Measurements from ENCODE around the gene RXFP4. TPM values are rescaled to one million over a fixed set of nuclear protein-coding genes. Genes with fewer than 3 reads are reported as not detected.

Gene RXFP4
- total and polyA plus RNA-seq, 4 donors = not detected

DNA sequence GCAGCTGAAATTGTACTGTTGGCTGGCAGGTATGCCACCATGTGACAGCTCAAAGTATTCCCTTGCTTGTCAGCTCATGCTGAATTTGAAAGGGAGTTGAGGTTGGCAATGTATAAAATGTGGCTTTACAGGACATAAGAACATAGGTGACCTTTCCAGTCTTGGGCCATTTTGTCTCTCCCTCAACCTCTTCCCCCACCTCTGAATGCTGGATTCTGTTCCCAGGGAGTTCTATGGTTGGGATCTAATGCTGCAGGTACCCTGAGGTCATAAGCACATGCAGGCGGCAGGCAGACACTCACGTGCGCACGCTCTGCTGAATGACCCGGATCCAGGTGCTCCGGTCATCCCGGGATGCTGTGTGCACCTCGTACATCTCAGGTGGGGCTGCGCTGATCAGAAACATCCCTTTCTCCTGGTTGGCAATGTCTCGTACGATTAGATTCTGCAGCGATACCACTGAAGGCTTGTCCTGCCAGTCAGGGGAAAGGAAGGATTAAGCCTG lies 16.0 kb downstream of the RXFP4 start:
- no peak for DNase-seq (ENCODE audit: low spot score)
- no peaks in the 10 kb centered on the region for H3K4me1 ChIP-seq (ENCODE audit: control insufficient read depth in 4 of 4, insufficient read depth in 4 of 4, low read length in 3 of 4)
- no peak overlapping the region for H3K9ac ChIP-seq (ENCODE audit: low read depth in 1 of 2, low read length in 2 of 2)
- 95% methylated on average over 12 of the region's 12 CpGs for WGBS
- H3K27ac ChIP-seq (ENCODE audit: low read depth in 1 of 2, low read length in 2 of 2) = no peak overlapping the region
- no peaks in the 10 kb centered on the region for H3K27me3 ChIP-seq (ENCODE audit: control insufficient read depth in 4 of 4, insufficient read depth in 4 of 4, low read length in 3 of 4)
- no peak overlapping the region for H3K4me3 ChIP-seq (ENCODE audit: low read depth in 1 of 3, low read length in 3 of 3)
- TF ChIP-seq, protein P1, sequence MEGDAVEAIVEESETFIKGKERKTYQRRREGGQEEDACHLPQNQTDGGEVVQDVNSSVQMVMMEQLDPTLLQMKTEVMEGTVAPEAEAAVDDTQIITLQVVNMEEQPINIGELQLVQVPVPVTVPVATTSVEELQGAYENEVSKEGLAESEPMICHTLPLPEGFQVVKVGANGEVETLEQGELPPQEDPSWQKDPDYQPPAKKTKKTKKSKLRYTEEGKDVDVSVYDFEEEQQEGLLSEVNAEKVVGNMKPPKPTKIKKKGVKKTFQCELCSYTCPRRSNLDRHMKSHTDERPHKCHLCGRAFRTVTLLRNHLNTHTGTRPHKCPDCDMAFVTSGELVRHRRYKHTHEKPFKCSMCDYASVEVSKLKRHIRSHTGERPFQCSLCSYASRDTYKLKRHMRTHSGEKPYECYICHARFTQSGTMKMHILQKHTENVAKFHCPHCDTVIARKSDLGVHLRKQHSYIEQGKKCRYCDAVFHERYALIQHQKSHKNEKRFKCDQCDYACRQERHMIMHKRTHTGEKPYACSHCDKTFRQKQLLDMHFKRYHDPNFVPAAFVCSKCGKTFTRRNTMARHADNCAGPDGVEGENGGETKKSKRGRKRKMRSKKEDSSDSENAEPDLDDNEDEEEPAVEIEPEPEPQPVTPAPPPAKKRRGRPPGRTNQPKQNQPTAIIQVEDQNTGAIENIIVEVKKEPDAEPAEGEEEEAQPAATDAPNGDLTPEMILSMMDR (IDR thresholded peaks at IDR 0.05; ENCODE audit: low read depth, low read length, missing input control) = no peak
- no peak for TF ChIP-seq EGR1 (IDR thresholded peaks at IDR 0.05; ENCODE audit: low read depth in 2 of 2)
- no peak for TF ChIP-seq FOXA2 (IDR thresholded peaks at IDR 0.05)
- no peak for TF ChIP-seq SP1 (IDR thresholded peaks at IDR 0.05)
- TF ChIP-seq TAF1 (conservative IDR thresholded peaks at IDR 0.05) = no peak
- H3K36me3 ChIP-seq (ENCODE audit: control insufficient read depth in 4 of 4, insufficient read depth in 3 of 4, low read depth in 1 of 4, low read length in 3 of 4) = peaks cover 5 to 30% (median 13%) of the 10 kb centered on the region in 4 donors
- no peaks in the 10 kb centered on the region for H3K9me3 ChIP-seq (ENCODE audit: control insufficient read depth in 4 of 4, low read length in 3 of 4)

DNA sequence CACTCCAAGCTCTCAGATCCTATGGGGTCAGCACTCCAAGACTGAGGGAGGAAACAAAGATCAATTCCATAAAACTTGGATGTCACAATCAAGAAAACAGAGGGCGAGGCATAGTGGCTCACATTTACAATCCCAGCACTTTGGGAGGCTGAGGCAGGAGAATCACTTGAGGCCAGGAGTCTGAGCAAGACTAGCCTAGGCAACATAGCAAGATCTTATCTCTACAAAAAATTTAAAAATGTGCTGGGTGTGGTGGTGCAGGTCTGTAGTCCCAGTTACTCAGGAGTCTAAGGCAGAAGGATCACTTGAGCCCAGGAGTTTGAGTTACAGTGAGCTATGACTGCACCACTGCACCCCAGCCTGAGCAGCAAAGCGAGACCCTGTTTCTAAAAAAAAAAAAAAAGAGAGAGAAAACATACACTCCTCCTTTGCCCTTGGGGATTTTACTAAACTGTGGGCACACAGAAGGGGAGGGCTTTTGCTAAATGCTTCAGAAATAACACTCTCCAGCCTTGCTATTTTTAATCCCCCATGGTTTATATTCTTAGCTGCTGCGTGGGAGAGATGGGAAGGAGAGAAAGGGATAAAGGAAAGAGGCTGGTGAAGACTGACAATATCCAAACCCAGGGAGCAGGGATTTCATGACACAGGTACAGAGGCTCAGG lies 18.8 kb downstream of the RXFP4 start:
- TF ChIP-seq, protein P2, sequence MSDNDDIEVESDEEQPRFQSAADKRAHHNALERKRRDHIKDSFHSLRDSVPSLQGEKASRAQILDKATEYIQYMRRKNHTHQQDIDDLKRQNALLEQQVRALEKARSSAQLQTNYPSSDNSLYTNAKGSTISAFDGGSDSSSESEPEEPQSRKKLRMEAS (IDR thresholded peaks at IDR 0.05) = no peak
- TF ChIP-seq HNF4G (IDR thresholded peaks at IDR 0.05) = no peak
- TF ChIP-seq, protein P3, sequence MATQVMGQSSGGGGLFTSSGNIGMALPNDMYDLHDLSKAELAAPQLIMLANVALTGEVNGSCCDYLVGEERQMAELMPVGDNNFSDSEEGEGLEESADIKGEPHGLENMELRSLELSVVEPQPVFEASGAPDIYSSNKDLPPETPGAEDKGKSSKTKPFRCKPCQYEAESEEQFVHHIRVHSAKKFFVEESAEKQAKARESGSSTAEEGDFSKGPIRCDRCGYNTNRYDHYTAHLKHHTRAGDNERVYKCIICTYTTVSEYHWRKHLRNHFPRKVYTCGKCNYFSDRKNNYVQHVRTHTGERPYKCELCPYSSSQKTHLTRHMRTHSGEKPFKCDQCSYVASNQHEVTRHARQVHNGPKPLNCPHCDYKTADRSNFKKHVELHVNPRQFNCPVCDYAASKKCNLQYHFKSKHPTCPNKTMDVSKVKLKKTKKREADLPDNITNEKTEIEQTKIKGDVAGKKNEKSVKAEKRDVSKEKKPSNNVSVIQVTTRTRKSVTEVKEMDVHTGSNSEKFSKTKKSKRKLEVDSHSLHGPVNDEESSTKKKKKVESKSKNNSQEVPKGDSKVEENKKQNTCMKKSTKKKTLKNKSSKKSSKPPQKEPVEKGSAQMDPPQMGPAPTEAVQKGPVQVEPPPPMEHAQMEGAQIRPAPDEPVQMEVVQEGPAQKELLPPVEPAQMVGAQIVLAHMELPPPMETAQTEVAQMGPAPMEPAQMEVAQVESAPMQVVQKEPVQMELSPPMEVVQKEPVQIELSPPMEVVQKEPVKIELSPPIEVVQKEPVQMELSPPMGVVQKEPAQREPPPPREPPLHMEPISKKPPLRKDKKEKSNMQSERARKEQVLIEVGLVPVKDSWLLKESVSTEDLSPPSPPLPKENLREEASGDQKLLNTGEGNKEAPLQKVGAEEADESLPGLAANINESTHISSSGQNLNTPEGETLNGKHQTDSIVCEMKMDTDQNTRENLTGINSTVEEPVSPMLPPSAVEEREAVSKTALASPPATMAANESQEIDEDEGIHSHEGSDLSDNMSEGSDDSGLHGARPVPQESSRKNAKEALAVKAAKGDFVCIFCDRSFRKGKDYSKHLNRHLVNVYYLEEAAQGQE (IDR thresholded peaks at IDR 0.05) = no peak
- TF ChIP-seq EGR1 (IDR thresholded peaks at IDR 0.05; ENCODE audit: low read depth in 2 of 2) = no peak
- TF ChIP-seq GABPA (IDR thresholded peaks at IDR 0.05 in 1 of 2, conservative IDR thresholded peaks at IDR 0.05 in 1 of 2) = no peak
- TF ChIP-seq, protein P4, sequence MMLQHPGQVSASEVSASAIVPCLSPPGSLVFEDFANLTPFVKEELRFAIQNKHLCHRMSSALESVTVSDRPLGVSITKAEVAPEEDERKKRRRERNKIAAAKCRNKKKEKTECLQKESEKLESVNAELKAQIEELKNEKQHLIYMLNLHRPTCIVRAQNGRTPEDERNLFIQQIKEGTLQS (IDR thresholded peaks at IDR 0.05) = no peak
- no peak for TF ChIP-seq HNF4A (conservative IDR thresholded peaks at IDR 0.05)
- TF ChIP-seq JUND (IDR thresholded peaks at IDR 0.05) = no peak
- TF ChIP-seq YY1 (IDR thresholded peaks at IDR 0.05) = no peak
- TF ChIP-seq NR2F2 (IDR thresholded peaks at IDR 0.05) = no peak
- no peak for TF ChIP-seq SP1 (IDR thresholded peaks at IDR 0.05)
- no peak for TF ChIP-seq RXRA (IDR thresholded peaks at IDR 0.05)
- TF ChIP-seq FOXA1 (IDR thresholded peaks at IDR 0.05) = no peak
- TF ChIP-seq, protein P1 (IDR thresholded peaks at IDR 0.05; ENCODE audit: low read depth, low read length, missing input control) = no peak
- TF ChIP-seq RAD21 (IDR thresholded peaks at IDR 0.05) = no peak
- TF ChIP-seq, protein P5, sequence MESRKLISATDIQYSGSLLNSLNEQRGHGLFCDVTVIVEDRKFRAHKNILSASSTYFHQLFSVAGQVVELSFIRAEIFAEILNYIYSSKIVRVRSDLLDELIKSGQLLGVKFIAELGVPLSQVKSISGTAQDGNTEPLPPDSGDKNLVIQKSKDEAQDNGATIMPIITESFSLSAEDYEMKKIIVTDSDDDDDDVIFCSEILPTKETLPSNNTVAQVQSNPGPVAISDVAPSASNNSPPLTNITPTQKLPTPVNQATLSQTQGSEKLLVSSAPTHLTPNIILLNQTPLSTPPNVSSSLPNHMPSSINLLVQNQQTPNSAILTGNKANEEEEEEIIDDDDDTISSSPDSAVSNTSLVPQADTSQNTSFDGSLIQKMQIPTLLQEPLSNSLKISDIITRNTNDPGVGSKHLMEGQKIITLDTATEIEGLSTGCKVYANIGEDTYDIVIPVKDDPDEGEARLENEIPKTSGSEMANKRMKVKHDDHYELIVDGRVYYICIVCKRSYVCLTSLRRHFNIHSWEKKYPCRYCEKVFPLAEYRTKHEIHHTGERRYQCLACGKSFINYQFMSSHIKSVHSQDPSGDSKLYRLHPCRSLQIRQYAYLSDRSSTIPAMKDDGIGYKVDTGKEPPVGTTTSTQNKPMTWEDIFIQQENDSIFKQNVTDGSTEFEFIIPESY (IDR thresholded peaks at IDR 0.05) = no peak
- TF ChIP-seq TAF1 (conservative IDR thresholded peaks at IDR 0.05) = no peak
- TF ChIP-seq FOXA2 (IDR thresholded peaks at IDR 0.05) = no peak
- no peaks in the 10 kb centered on the region for H3K4me1 ChIP-seq (ENCODE audit: control insufficient read depth in 4 of 4, insufficient read depth in 4 of 4, low read length in 3 of 4)
- WGBS = 93% methylated on average over 3 of the region's 3 CpGs
- no peaks in the 10 kb centered on the region for H3K9me3 ChIP-seq (ENCODE audit: control insufficient read depth in 4 of 4, low read length in 3 of 4)
- H3K9ac ChIP-seq (ENCODE audit: low read depth in 1 of 2, low read length in 2 of 2) = no peak overlapping the region
- H3K36me3 ChIP-seq (ENCODE audit: control insufficient read depth in 4 of 4, insufficient read depth in 3 of 4, low read depth in 1 of 4, low read length in 3 of 4) = peaks cover 5 to 31% (median 13%) of the 10 kb centered on the region in 4 donors
- no peak for DNase-seq (ENCODE audit: low spot score)
- no peak overlapping the region for H3K4me3 ChIP-seq (ENCODE audit: low read depth in 1 of 3, low read length in 3 of 3)
- no peak overlapping the region for H3K27ac ChIP-seq (ENCODE audit: low read depth in 1 of 2, low read length in 2 of 2)
- no peaks in the 10 kb centered on the region for H3K27me3 ChIP-seq (ENCODE audit: control insufficient read depth in 4 of 4, insufficient read depth in 4 of 4, low read length in 3 of 4)

All from liver (tissue), 9 donors.